Fibroblast of skin of back (primary cell): ENCODE measurements around the gene DENND4C.

Experiments
- DNase-seq: peaks from one replicate; pipeline ENCODE4 v3.0.0-alpha.2; 2013

DENND4C gene

GRCh38 chr9:19269582-19269981 lies 39.1 kb downstream of the DENND4C start:
- peak; percentile 13 for DNase-seq

- no peak for DNase-seq
Measured at GRCh38 chr9:19270421-19270949, 40.0 kb downstream of the DENND4C start.

GRCh38 chr9:19271081-19271480 lies 40.6 kb downstream of the DENND4C start:
- no peak for DNase-seq

GRCh38 chr9:19281801-19282200 lies 51.3 kb downstream of the DENND4C start:
- DNase-seq: no peak

- no peak for DNase-seq
Measured at GRCh38 chr9:19283072-19283710, 52.7 kb downstream of the DENND4C start.

GRCh38 chr9:19284729-19285128 lies 54.2 kb downstream of the DENND4C start:
- no peak for DNase-seq

- DNase-seq: peak; percentile 34
Measured at GRCh38 chr9:19286634-19287188, 56.2 kb downstream of the DENND4C start.

- DNase-seq: no peak
Measured at GRCh38 chr9:19288081-19288480, 57.6 kb downstream of the DENND4C start.

- no peak for DNase-seq
Measured at GRCh38 chr9:19290103-19290502, 59.6 kb downstream of the DENND4C start.

- no peak for DNase-seq
Measured at GRCh38 chr9:19294219-19294618, 63.7 kb downstream of the DENND4C start.

- peak; percentile 77 for DNase-seq
Measured at GRCh38 chr9:19298436-19299000, 68.0 kb downstream of the DENND4C start.

GRCh38 chr9:19303216-19303615 lies 72.7 kb downstream of the DENND4C start:
- no peak for DNase-seq

- no peak for DNase-seq
Measured at GRCh38 chr9:19306568-19306967, 76.1 kb downstream of the DENND4C start.

- DNase-seq: no peak
Measured at GRCh38 chr9:19310246-19310645, 79.8 kb downstream of the DENND4C start.

- DNase-seq: no peak
Measured at GRCh38 chr9:19313573-19313972, 83.1 kb downstream of the DENND4C start.

GRCh38 chr9:19320495-19320894 lies 90.0 kb downstream of the DENND4C start:
- DNase-seq: no peak

GRCh38 chr9:19331877-19332276 lies 101.4 kb downstream of the DENND4C start:
- no peak for DNase-seq

- DNase-seq: no peak
Measured at GRCh38 chr9:19336166-19336565, 105.7 kb downstream of the DENND4C start.

- no peak for DNase-seq
Measured at GRCh38 chr9:19342947-19343346, 112.5 kb downstream of the DENND4C start.

- DNase-seq: no peak
Measured at GRCh38 chr9:19358701-19359100, 128.2 kb downstream of the DENND4C start.

- DNase-seq: no peak
Measured at GRCh38 chr9:19369107-19369506, 138.6 kb downstream of the DENND4C start.

GRCh38 chr9:19371942-19372341 lies 141.4 kb downstream of the DENND4C start:
- peak; percentile 18 for DNase-seq

GRCh38 chr9:19372567-19372966 lies 142.1 kb downstream of the DENND4C start:
- no peak for DNase-seq

- DNase-seq: no peak
Measured at GRCh38 chr9:19373527-19373926, 143.0 kb downstream of the DENND4C start.
